ENCODE results near the gene RANBP9. TPM values are rescaled to one million over a fixed set of nuclear protein-coding genes. Genes with fewer than 3 reads are reported as not detected.

RANBP9 gene
- total RNA-seq, 1 experiment from 2014 or later, result 73.8 TPM

DNA sequence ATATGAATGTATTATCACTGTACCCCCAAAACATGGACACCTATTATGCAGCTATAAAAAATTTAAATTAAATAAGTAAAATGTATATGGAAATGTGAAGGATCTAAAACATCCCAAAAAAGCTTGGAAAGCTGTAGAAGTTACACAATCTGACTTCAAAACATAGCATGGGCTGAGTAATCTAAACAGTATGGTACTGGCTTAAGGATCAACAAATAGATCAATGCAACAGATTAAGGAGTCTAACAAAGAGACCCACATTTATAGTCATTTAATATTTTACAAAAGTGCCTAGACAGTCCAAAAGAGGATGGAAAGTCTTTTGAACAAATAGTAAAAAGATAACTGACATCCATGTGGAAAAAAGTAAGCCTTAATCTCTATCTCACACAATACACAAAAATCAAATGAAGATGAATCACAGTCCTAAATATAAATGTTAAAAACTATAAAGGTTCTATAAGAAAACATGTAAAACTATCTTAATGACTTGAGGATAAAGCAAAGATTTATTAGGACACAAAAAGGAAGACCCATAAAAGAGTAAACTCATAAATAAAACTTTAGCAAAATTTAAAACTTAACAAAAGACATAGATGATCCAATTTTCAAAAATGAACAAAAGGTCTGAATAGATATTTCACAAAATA lies 46.8 kb downstream of the RANBP9 start:
- TF ChIP-seq, protein P1, sequence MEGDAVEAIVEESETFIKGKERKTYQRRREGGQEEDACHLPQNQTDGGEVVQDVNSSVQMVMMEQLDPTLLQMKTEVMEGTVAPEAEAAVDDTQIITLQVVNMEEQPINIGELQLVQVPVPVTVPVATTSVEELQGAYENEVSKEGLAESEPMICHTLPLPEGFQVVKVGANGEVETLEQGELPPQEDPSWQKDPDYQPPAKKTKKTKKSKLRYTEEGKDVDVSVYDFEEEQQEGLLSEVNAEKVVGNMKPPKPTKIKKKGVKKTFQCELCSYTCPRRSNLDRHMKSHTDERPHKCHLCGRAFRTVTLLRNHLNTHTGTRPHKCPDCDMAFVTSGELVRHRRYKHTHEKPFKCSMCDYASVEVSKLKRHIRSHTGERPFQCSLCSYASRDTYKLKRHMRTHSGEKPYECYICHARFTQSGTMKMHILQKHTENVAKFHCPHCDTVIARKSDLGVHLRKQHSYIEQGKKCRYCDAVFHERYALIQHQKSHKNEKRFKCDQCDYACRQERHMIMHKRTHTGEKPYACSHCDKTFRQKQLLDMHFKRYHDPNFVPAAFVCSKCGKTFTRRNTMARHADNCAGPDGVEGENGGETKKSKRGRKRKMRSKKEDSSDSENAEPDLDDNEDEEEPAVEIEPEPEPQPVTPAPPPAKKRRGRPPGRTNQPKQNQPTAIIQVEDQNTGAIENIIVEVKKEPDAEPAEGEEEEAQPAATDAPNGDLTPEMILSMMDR (conservative IDR thresholded peaks at IDR 0.05), result no peak
- TF ChIP-seq EZH2 (IDR thresholded peaks at IDR 0.05; ENCODE audit: low read depth), result no peak
- no peak for DNase-seq
- H3K4me1 ChIP-seq (replicated peaks; ENCODE audit: insufficient read depth), result peaks cover 45% of the 10 kb centered on the region
- no peaks in the 10 kb centered on the region; the same call in 1 of the 2 replicates for H3K9me2 ChIP-seq (ENCODE audit: insufficient read depth)
- no TSS peak for BruUV-seq (replicated peaks)
- ChIA-PET POLR2A (ENCODE audit: unreplicated experiment) (interaction anchor here (0.6 kb wide), 1 partner anchor 49 kb away, joined by 3 read pairs; no protein-coding TSS in a partner anchor), CTCF (interaction anchor here (0.5 kb wide), 1 partner anchor 243 kb away, joined by 4 read pairs; no protein-coding TSS in a partner anchor)
- H3K36me3 ChIP-seq (ENCODE audit: low read depth), result peaks cover 8% of the 10 kb centered on the region; the same call in 1 of the 2 replicates
- H3F3A ChIP-seq (ENCODE audit: insufficient read depth, low read depth), result peaks cover 30% of the 10 kb centered on the region; the same call in 1 of the 2 replicates
- H3K27me3 ChIP-seq (ENCODE audit: insufficient read depth, low read depth), result no peaks in the 10 kb centered on the region
- H3K9me3 ChIP-seq (ENCODE audit: insufficient read depth, low read depth), result peaks cover 14% of the 10 kb centered on the region; the same call in 1 of the 2 replicates
- H3K4me3 ChIP-seq, result no peak overlapping the region
- no peak overlapping the region for H2AFZ ChIP-seq
- no peak overlapping the region for H3K4me2 ChIP-seq
- intact Hi-C loops (cut with micrococcal nuclease; ENCODE audit: unreplicated experiment), result no loop called here
- H3K27ac ChIP-seq, result no peak overlapping the region
- peaks cover 100% of the 10 kb centered on the region for H3K79me2 ChIP-seq (ENCODE audit: low read depth)
- peaks cover 18% of the 10 kb centered on the region; the same call in 1 of the 2 replicates for H4K20me1 ChIP-seq (ENCODE audit: insufficient read depth)

- Histone ChIP-seq H3K79me2 (ENCODE audit: low read depth) (peaks cover 100% of the 10 kb centered on the region), H3K4me2 (no peak overlapping the region), H3K36me3 (ENCODE audit: low read depth) (peaks cover 8% of the 10 kb centered on the region; the same call in 1 of the 2 replicates), H3K4me1 (replicated peaks; ENCODE audit: insufficient read depth) (peaks cover 40% of the 10 kb centered on the region), H3K27ac (no peak overlapping the region), H4K20me1 (ENCODE audit: insufficient read depth) (peaks cover 19% of the 10 kb centered on the region; the same call in 1 of the 2 replicates), H3F3A (ENCODE audit: insufficient read depth, low read depth) (peaks cover 36% of the 10 kb centered on the region; the same call in 1 of the 2 replicates), H2AFZ (no peak overlapping the region), H3K27me3 (ENCODE audit: insufficient read depth, low read depth) (no peaks in the 10 kb centered on the region), H3K9me3 (ENCODE audit: insufficient read depth, low read depth) (0 out of 2 replicates have a peak, but pooled peaks cover 11% of the 10 kb centered on the region), H3K4me3 (no peak overlapping the region), H3K9me2 (ENCODE audit: insufficient read depth) (no peaks in the 10 kb centered on the region; the same call in 1 of the 2 replicates)
- CTCF ChIA-PET, result interaction anchor here (0.5 kb wide), 1 partner anchor 244 kb away, joined by 4 read pairs; no protein-coding TSS in a partner anchor
- TF ChIP-seq EZH2 (IDR thresholded peaks at IDR 0.05; ENCODE audit: low read depth), result no peak
- TF ChIP-seq, protein P1 (conservative IDR thresholded peaks at IDR 0.05), result no peak
- DNase-seq, result no peak
- intact Hi-C loops (cut with micrococcal nuclease; ENCODE audit: unreplicated experiment), result no loop called here
- no TSS peak for BruUV-seq (replicated peaks)
- POLR2A ChIA-PET (ENCODE audit: unreplicated experiment), result interaction anchor here (0.6 kb wide), 1 partner anchor 49 kb away, joined by 3 read pairs; no protein-coding TSS in a partner anchor
These were observed 47.6 kb downstream of the RANBP9 start for GRCh38 chr6:13663986-13664385.

DNA sequence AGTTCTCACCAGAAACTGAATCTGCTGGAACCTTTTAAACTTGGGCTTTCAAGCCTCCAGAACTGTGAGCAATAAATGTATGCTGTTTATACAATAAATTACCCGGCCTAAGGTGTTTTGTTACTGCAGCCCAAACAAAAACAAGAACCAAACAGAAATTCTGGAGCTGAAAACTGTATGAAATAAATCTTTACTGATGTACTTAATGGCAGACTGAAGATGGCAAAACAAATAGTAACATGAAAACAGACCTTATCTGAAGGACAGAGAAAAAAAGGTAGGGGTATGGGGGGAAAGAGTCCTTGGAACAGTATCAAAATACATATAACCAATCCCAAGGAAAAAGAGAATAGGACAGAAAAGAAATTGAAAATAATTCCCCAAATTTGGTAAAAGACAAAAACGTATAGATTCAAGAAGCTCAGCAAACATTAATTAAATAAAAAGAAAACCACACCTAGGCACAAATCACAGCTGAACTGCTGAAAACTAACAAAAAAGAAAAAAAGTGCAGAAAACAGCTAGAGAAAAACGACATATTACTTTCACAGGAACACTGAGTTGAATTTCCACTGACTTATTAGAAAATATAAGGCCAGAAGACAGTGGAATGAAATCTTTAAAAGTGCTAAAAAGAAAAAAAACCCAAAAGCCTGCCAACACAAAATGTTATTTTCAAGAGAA lies 48.8 kb downstream of the RANBP9 start:
- 0 out of 2 replicates have a peak, but pooled peaks cover 6% of the 10 kb centered on the region for H3K9me3 ChIP-seq (ENCODE audit: insufficient read depth, low read depth)
- ChIA-PET CTCF (no interaction called here), POLR2A (ENCODE audit: unreplicated experiment) (no interaction called here)
- no peak overlapping the region for H2AFZ ChIP-seq
- intact Hi-C loops (cut with micrococcal nuclease; ENCODE audit: unreplicated experiment), result no loop called here
- H3K79me2 ChIP-seq (ENCODE audit: low read depth), result peaks cover 99% of the 10 kb centered on the region
- peaks cover 18% of the 10 kb centered on the region; the same call in 1 of the 2 replicates for H4K20me1 ChIP-seq (ENCODE audit: insufficient read depth)
- no peak overlapping the region for H3K4me3 ChIP-seq
- no peak for TF ChIP-seq EZH2 (IDR thresholded peaks at IDR 0.05; ENCODE audit: low read depth)
- TF ChIP-seq, protein P1 (conservative IDR thresholded peaks at IDR 0.05), result no peak
- no peaks in the 10 kb centered on the region; the same call in 1 of the 2 replicates for H3K9me2 ChIP-seq (ENCODE audit: insufficient read depth)
- H3K4me1 ChIP-seq (replicated peaks; ENCODE audit: insufficient read depth), result peaks cover 28% of the 10 kb centered on the region
- BruUV-seq (replicated peaks), result no TSS peak
- H3F3A ChIP-seq (ENCODE audit: insufficient read depth, low read depth), result peaks cover 24% of the 10 kb centered on the region; the same call in 1 of the 2 replicates
- H3K4me2 ChIP-seq, result no peak overlapping the region
- no peak for DNase-seq
- H3K36me3 ChIP-seq (ENCODE audit: low read depth), result peaks cover 4% of the 10 kb centered on the region; the same call in 1 of the 2 replicates
- H3K27me3 ChIP-seq (ENCODE audit: insufficient read depth, low read depth), result no peaks in the 10 kb centered on the region
- no peak overlapping the region for H3K27ac ChIP-seq
